GM23248 (cell line): ENCODE data around the gene DCAF4. TPM values are rescaled to one million over a fixed set of nuclear protein-coding genes. Genes with fewer than 3 reads are reported as not detected.

Source experiments
- DNase-seq: peaks from one replicate; pipeline ENCODE4 v3.0.0-alpha.2; 2015
- H2AFZ ChIP-seq: fragments of 200-600 bp; sonication (generic); 2 replicates; pipeline ENCODE4 v1.6.1; 2016; ENCODE audit warnings: antibody characterized with exemption
- H3F3A ChIP-seq: fragments of 200-600 bp; sonication (generic); 2 replicates; pipeline ENCODE4 v1.6.1; 2016; ENCODE audit warnings: mild to moderate bottlenecking, antibody characterized with exemption, mixed run types; ENCODE audit not compliant: insufficient read depth
- H3K27ac ChIP-seq: fragments of 200-600 bp; sonication (generic); 2 replicates; pipeline ENCODE4 v1.5.1; 2016; ENCODE audit warnings: mild to moderate bottlenecking
- H3K27me3 ChIP-seq: fragments of 200-600 bp; sonication (generic); replicated peaks from 2 replicates; pipeline ENCODE4 v1.6.1; 2016; ENCODE audit warnings: mild to moderate bottlenecking; ENCODE audit not compliant: insufficient read depth
- H3K36me3 ChIP-seq: fragments of 200-600 bp; sonication (generic); 2 replicates; pipeline ENCODE4 v1.6.1; 2016; ENCODE audit warnings: low read depth, mild to moderate bottlenecking
- H3K4me1 ChIP-seq: fragments of 200-600 bp; sonication (generic); 2 replicates; pipeline ENCODE4 v1.6.1; 2016; ENCODE audit warnings: mild to moderate bottlenecking; ENCODE audit not compliant: insufficient read depth
- H3K4me2 ChIP-seq: fragments of 200-600 bp; sonication (generic); one replicate; pipeline ENCODE4 v1.6.1; 2016; ENCODE audit warnings: mild to moderate bottlenecking; ENCODE audit not compliant: unreplicated experiment
- H3K4me3 ChIP-seq: fragments of 200-600 bp; sonication (generic); 2 replicates; pipeline ENCODE4 v1.5.1; 2016; ENCODE audit warnings: mild to moderate bottlenecking
- H3K79me2 ChIP-seq: fragments of 200-600 bp; sonication (generic); 2 replicates; pipeline ENCODE4 v1.6.1; 2016; ENCODE audit warnings: mild to moderate bottlenecking; ENCODE audit not compliant: insufficient read depth
- H3K9ac ChIP-seq: fragments of 200-600 bp; sonication (generic); 2 replicates; pipeline ENCODE4 v1.6.1; 2016; ENCODE audit warnings: mild to moderate bottlenecking
- H3K9me2 ChIP-seq: fragments of 200-600 bp; sonication (generic); 2 replicates; pipeline ENCODE4 v1.6.1; 2016; ENCODE audit warnings: mixed run types, mild to moderate bottlenecking, moderate library complexity; ENCODE audit not compliant: insufficient read depth
- H3K9me3 ChIP-seq: fragments of 200-600 bp; sonication (generic); one replicate; pipeline ENCODE4 v1.6.1; 2017; ENCODE audit warnings: low read depth
- H4K20me1 ChIP-seq: fragments of 200-600 bp; sonication (generic); 2 replicates; pipeline ENCODE4 v1.6.0; 2016; ENCODE audit not compliant: insufficient read depth
- EZH2 ChIP-seq: fragments of 200-600 bp; sonication (generic); IDR thresholded peaks from 2 replicates; pipeline ENCODE4 v1.6.1; 2018; ENCODE audit warnings: antibody characterized with exemption, mild to moderate bottlenecking; ENCODE audit not compliant: insufficient read depth, poor library complexity, severe bottlenecking
- EZH2phosphoT487 ChIP-seq: fragments of 200-600 bp; sonication (generic); IDR thresholded peaks from 2 replicates; pipeline ENCODE4 v1.6.1; 2018; ENCODE audit warnings: antibody characterized with exemption, moderate library complexity, mild to moderate bottlenecking, low read depth; ENCODE audit not compliant: insufficient read depth
- WGBS, 2 experiments: methylation state at CpG; one replicate each; pipeline ENCODE4 v1.1.6; 2015 to 2017; ENCODE audit warnings: low lambda C conversion rate in 2 of 2, low coverage in 1 of 2; ENCODE audit errors: missing lambda C conversion rate in 2 of 2; 5-methylcytosine and 5-hydroxymethylcytosine counted together
- in situ Hi-C: fragments of 300-500 bp; cut with MboI; formaldehyde crosslinking; loops from 2 replicates; pipeline ENCODE4 v1.15.0; 2020
- polyA plus RNA-seq: library from polyadenylated mRNA; unstranded; fragments of >200 nt; fragmentation: Nextera tagmentation; extraction: Ambion mirVana; gene quantifications from 2 replicates; pipeline ENCODE4 v1.2.1, GENCODE V29; 2016
- total RNA-seq: library from RNA; depleted of rRNA; stranded (reverse); fragments of >200 nt; shearing (Covaris generic); gene quantifications from 2 replicates; pipeline ENCODE4 v1.2.3, GENCODE V29; 2014

DCAF4 gene
- total and polyA plus RNA-seq, 2 experiments from 2014 or later, result 17.1 to 20.4 TPM

DNA sequence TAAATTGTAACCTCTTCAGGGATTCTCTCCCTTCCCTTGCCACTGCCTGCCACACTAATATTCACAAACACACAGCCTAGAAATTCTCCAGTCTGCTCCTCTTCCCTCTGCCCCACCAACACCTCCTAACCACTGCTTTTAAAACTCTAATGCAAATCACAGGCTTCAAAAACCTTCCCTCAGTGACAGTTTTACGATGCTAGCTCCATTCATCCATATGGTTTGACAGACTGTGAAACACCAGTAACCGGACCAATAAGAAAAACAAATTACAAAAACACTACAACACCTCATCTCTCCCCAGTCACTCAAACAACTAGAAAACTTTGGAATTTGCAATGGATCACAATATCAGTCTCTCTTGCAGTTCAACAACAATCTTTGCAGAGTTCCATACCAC lies 38.1 kb upstream of the DCAF4 start:
- DNase-seq, result no peak
- H3K36me3 ChIP-seq, result no peaks in the 10 kb centered on the region
- H3K27ac ChIP-seq, result no peak overlapping the region
- H3K9me2 ChIP-seq, result no peaks in the 10 kb centered on the region
- peaks cover 22% of the 10 kb centered on the region for H3K4me1 ChIP-seq
- H3K4me3 ChIP-seq, result no peak overlapping the region
- 81 to 87% methylated on average over 2 of the region's 2 CpGs for WGBS, 2 experiments
- no peak overlapping the region for H3K4me2 ChIP-seq
- H3K79me2 ChIP-seq, result peaks cover 95% of the 10 kb centered on the region
- H3F3A ChIP-seq, result 0 out of 2 replicates have a peak, but pooled peaks cover 4% of the 10 kb centered on the region
- no peak for TF ChIP-seq EZH2
- no peak for TF ChIP-seq EZH2phosphoT487
- in situ Hi-C loops, result no loop called here
- H2AFZ ChIP-seq, result no peak overlapping the region
- no peaks in the 10 kb centered on the region for H3K27me3 ChIP-seq
- H3K9ac ChIP-seq, result no peak overlapping the region
- 0 out of 2 replicates have a peak, but pooled peaks cover 4% of the 10 kb centered on the region for H4K20me1 ChIP-seq
- H3K9me3 ChIP-seq, result no peaks in the 10 kb centered on the region

DNA sequence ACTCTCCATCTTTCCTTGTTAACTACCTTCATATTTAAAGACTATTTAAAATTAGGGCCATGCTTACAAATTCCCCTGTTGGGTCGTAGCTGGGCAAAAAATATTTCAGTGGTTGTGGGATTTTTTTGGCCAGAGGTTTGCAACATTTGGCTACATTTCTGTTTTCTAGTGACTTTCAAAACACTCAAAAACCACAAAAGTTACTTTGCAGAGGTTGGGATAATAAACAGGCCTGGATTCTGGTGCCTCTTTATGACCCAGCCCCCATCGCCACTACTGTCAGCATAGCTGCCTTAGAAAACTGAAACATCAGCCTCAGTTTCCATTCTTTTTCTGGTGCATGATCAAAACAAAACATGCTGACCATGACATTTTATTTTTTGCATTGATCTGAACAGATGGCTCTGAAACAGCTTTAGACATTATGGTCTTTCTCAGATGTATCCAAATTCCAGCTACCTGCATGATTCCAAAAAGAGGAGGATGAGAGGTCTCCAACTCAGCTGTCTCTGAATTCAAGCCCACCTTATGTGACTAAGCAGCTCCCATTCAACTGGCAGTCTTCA lies 37.5 kb upstream of the DCAF4 start:
- Histone ChIP-seq H3K27ac (no peak overlapping the region), H3K9ac (no peak overlapping the region), H3K79me2 (peaks cover 90% of the 10 kb centered on the region), H3K4me2 (peak overlapping the region; percentile 11), H3K4me1 (peaks cover 22% of the 10 kb centered on the region), H3K36me3 (no peaks in the 10 kb centered on the region), H3K9me3 (no peaks in the 10 kb centered on the region), H3F3A (0 out of 2 replicates have a peak, but pooled peaks cover 4% of the 10 kb centered on the region), H4K20me1 (0 out of 2 replicates have a peak, but pooled peaks cover 4% of the 10 kb centered on the region), H3K9me2 (no peaks in the 10 kb centered on the region), H2AFZ (no peak overlapping the region), H3K4me3 (no peak overlapping the region), H3K27me3 (no peaks in the 10 kb centered on the region)
- TF ChIP-seq EZH2 (no peak), EZH2phosphoT487 (no peak)
- WGBS, 2 experiments, result 35 to 36% methylated on average over 2 of the region's 2 CpGs
- in situ Hi-C loops, result no loop called here
- DNase-seq, result peak; percentile 19

DNA sequence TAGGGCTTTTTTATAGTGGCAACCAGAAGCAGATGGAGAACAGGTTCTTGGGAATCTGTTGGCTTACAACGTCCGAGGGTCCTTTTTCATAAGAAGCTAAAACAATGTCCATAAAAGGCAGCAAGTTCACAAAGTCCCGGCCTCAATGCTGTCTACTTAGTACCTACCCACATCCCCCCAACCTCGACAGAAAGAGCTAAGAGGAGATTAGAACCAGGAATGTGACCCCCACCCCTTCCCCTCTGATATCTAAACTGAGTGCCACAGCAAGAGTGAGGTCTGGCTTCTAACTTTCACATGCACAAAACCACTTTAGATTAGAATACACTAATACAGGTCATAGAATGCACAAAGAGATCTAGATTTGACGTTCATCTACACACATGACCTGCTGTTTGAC lies 36.9 kb upstream of the DCAF4 start:
- no peak for DNase-seq
- Histone ChIP-seq H3K79me2 (peaks cover 83% of the 10 kb centered on the region), H3K9ac (no peak overlapping the region), H4K20me1 (0 out of 2 replicates have a peak, but pooled peaks cover 4% of the 10 kb centered on the region), H3K4me3 (no peak overlapping the region), H3K4me2 (no peak overlapping the region), H2AFZ (no peak overlapping the region), H3K9me3 (no peaks in the 10 kb centered on the region), H3K36me3 (no peaks in the 10 kb centered on the region), H3K27ac (no peak overlapping the region), H3K27me3 (no peaks in the 10 kb centered on the region), H3F3A (0 out of 2 replicates have a peak, but pooled peaks cover 4% of the 10 kb centered on the region), H3K4me1 (peaks cover 20% of the 10 kb centered on the region), H3K9me2 (no peaks in the 10 kb centered on the region)
- 69 to 70% methylated on average over 5 of the region's 5 CpGs for WGBS, 2 experiments
- TF ChIP-seq EZH2phosphoT487 (no peak), EZH2 (no peak)
- in situ Hi-C loops, result no loop called here

DNA sequence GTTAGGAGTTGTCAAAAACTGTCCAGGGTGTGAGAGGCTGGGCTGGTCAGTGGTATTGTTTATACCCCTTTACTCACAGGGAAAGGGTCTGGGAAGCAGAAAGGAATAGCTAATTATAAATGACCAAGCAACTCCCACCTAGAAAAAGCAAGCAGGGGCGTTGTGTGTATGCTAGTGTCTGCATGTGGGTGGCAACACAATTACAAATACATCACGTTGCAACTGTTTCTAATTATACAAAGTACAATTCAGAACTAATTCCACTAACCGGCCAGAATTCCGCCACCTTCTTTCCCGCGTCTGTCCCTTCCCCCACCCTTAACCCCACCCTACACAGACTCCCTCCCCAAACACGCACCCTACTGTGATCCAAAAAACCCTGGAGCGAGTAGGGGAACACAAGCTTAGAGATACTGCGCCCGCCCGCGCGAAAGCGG lies 34.6 kb upstream of the DCAF4 start:
- TF ChIP-seq EZH2phosphoT487 (no peak), EZH2 (no peak)
- Histone ChIP-seq H4K20me1 (no peaks in the 10 kb centered on the region), H2AFZ (peak overlapping the region; percentile 81), H3K27ac (no peak overlapping the region), H3K27me3 (no peaks in the 10 kb centered on the region), H3K79me2 (peaks cover 61% of the 10 kb centered on the region), H3K4me2 (peak overlapping the region; percentile 92), H3F3A (no peaks in the 10 kb centered on the region), H3K9me2 (no peaks in the 10 kb centered on the region), H3K4me1 (peaks cover 26% of the 10 kb centered on the region), H3K9ac (peak overlapping the region; percentile 72), H3K36me3 (no peaks in the 10 kb centered on the region), H3K4me3 (peak overlapping the region; percentile 97), H3K9me3 (no peaks in the 10 kb centered on the region)
- in situ Hi-C loops, result loop anchor here (10.0 kb wide), 1 partner anchor 367 kb away; no protein-coding TSS in a partner anchor
- DNase-seq, result no peak
- WGBS, 2 experiments, result 0 to 1% methylated on average over 14 of the region's 14 CpGs
